Lung (tissue), 12 donors: ENCODE data around the gene SOD1. TPM values are rescaled to one million over a fixed set of nuclear protein-coding genes. Genes with fewer than 3 reads are reported as not detected.

ENCODE experiments used
- ATAC-seq: fragments of 200-7000 bp; cut with Tn5 transposase; one replicate; pipeline ENCODE4 v1.9.1; 2020; ENCODE audit warnings: moderate number of reproducible peaks; ENCODE audit not compliant: insufficient read depth, low FRiP score
- DNase-seq, 3 donors: peaks; one replicate each; pipeline ENCODE4 v3.0.0-alpha.2; 2013 to 2017
- H3K27ac ChIP-seq, 2 donors: one replicate each; pipeline ENCODE4 v1.5.1; 2013; ENCODE audit warnings: mild to moderate bottlenecking in 2 of 2, moderate library complexity in 2 of 2, control low read depth in 1 of 2, inconsistent platforms in 1 of 2, low read depth in 1 of 2, low read length in 1 of 2
- H3K27me3 ChIP-seq, 3 donors: one replicate each; pipeline ENCODE4 v1.5.1; 2013; ENCODE audit warnings: low read length in 2 of 3; ENCODE audit not compliant: control insufficient read depth in 3 of 3, insufficient read depth in 3 of 3
- H3K36me3 ChIP-seq, 4 donors: one replicate each; pipeline ENCODE4 v1.5.1; 2013; ENCODE audit warnings: low read length in 4 of 4, mild to moderate bottlenecking in 1 of 4, moderate library complexity in 1 of 4; ENCODE audit not compliant: control insufficient read depth in 4 of 4, insufficient read depth in 4 of 4
- H3K4me1 ChIP-seq, 5 donors: one replicate each; pipeline ENCODE4 v1.5.1; 2013; ENCODE audit warnings: low read length in 5 of 5, mild to moderate bottlenecking in 2 of 5, moderate library complexity in 1 of 5; ENCODE audit not compliant: control insufficient read depth in 5 of 5, insufficient read depth in 5 of 5
- H3K4me3 ChIP-seq: one replicate; pipeline ENCODE4 v1.5.1; 2013; ENCODE audit warnings: mild to moderate bottlenecking, control low read depth, moderate library complexity
- H3K9ac ChIP-seq, 2 donors: one replicate each; pipeline ENCODE4 v1.5.1; 2013; ENCODE audit warnings: low read length in 2 of 2, control low read depth in 1 of 2; ENCODE audit not compliant: insufficient read depth in 1 of 2
- H3K9me3 ChIP-seq, 4 donors: one replicate each; pipeline ENCODE4 v1.5.1; 2013; ENCODE audit warnings: low read length in 3 of 4, mild to moderate bottlenecking in 1 of 4, moderate library complexity in 1 of 4; ENCODE audit not compliant: control insufficient read depth in 4 of 4, insufficient read depth in 3 of 4
- WGBS, 2 donors: extraction: QIAGEN DNeasy Blood & Tissue Kit; methylation state at CpG; one replicate each; pipeline ENCODE4 v1.1.7; 2013; 5-methylcytosine and 5-hydroxymethylcytosine counted together
- polyA plus RNA-seq, 2 donors: library from polyadenylated mRNA; stranded (reverse); fragments of 200-250 nt; gene quantifications; one replicate each; pipeline ENCODE4 v1.2.1, GENCODE V29; 2013
- total RNA-seq, 2 donors: library from RNA; depleted of rRNA in 1 of 2; stranded (reverse); fragments of >200 nt in 1 of 2; gene quantifications; one replicate each; pipeline ENCODE4 v1.2.1, GENCODE V29; 2014 to 2021
- TF ChIP-seq, protein P1 (sequence below): IDR thresholded peaks from 2 replicates; pipeline ENCODE4 v1.5.1; 2012; ENCODE audit warnings: mild to moderate bottlenecking; ENCODE audit errors: control extremely low read depth, extremely low read depth
- donor health status: control.
- donor health status: control.
- donor health status: Bipolar disorder and iron deficiency.
- donor health status: healthy.
- donor health status: DM: yes; HTN: yes; CAD: no.

Gene SOD1
- total and polyA plus RNA-seq, 4 donors, result 90.3 to 315 (median 169) TPM

DNA sequence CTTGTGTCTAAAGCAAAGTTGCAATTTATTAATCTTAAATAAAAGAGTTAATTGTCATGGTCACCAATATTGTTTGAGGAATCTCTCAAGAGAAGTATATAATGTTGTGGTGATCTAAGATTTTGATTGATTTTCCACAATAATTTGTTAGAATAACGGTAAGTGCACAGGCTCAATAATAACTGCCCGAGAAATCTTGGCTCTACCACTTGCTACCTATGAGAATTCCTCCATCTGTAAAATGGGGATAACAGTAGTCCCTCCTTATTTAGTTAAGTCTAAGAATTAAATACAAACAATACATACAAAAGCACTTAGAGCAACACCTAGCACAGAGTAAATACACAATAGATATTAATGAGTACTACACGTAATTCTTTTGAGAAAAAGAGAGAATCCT is 53.6 kb downstream of the SOD1 start:
- H3K4me1 ChIP-seq, result peaks cover 0 to 26% (median under 1%) of the 10 kb centered on the region in 5 donors
- no peaks in the 10 kb centered on the region for H3K9me3 ChIP-seq
- no peak overlapping the region for H3K4me3 ChIP-seq
- no peaks in the 10 kb centered on the region for H3K36me3 ChIP-seq
- no peak overlapping the region for H3K9ac ChIP-seq
- 50 to 65% methylated on average over 3 of the region's 3 CpGs for WGBS, 2 donors
- TF ChIP-seq, protein P1, sequence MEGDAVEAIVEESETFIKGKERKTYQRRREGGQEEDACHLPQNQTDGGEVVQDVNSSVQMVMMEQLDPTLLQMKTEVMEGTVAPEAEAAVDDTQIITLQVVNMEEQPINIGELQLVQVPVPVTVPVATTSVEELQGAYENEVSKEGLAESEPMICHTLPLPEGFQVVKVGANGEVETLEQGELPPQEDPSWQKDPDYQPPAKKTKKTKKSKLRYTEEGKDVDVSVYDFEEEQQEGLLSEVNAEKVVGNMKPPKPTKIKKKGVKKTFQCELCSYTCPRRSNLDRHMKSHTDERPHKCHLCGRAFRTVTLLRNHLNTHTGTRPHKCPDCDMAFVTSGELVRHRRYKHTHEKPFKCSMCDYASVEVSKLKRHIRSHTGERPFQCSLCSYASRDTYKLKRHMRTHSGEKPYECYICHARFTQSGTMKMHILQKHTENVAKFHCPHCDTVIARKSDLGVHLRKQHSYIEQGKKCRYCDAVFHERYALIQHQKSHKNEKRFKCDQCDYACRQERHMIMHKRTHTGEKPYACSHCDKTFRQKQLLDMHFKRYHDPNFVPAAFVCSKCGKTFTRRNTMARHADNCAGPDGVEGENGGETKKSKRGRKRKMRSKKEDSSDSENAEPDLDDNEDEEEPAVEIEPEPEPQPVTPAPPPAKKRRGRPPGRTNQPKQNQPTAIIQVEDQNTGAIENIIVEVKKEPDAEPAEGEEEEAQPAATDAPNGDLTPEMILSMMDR, result no peak
- DNase-seq, result no peak
- no peak for ATAC-seq
- no peak overlapping the region for H3K27ac ChIP-seq
- H3K27me3 ChIP-seq, result no peaks in the 10 kb centered on the region

DNA sequence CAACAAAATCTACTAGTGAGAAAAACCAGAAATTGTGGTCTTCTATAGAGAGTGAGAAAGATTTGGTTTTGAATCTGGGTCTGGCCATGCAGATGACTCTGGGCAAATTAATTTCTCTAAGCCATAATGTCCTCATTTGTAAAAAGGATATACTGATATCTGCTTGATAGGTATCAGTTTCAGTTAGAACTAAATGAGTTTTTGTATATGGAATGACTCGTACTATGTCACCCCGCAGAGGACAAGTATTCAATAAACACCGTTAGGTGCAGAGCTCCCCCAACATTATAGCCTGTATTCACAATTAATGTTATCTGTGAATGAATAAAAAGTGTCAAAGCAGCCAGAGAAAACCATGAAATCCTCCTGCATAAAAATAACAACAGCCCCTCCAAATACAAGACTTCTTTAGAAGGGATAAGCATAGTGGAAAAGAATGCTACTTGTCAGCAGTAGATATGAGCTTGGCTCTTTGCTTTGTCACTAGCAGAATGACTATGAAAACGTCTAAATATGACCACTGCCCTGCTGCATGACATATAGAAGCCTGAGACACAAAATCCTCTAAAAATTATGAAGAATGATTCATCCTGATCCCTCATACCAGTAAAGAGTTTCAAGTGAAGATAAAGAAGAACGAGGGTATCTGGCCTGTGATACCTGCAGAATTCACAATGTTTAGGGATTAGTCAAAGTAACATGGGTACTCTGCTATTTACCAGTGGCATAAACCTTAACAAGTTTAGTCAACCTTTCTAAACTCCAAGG is 54.7 kb downstream of the SOD1 start:
- WGBS, 2 donors, result 79 to 82% methylated on average over 5 of the region's 5 CpGs
- Histone ChIP-seq H3K9ac (no peak overlapping the region), H3K27ac (peak overlapping the region in 1 of 2 donors; percentile 33), H3K27me3 (no peaks in the 10 kb centered on the region), H3K4me1 (peaks cover 0 to 20% (median 0%) of the 10 kb centered on the region in 5 donors), H3K36me3 (no peaks in the 10 kb centered on the region), H3K9me3 (no peaks in the 10 kb centered on the region), H3K4me3 (no peak overlapping the region)
- ATAC-seq, result no peak
- TF ChIP-seq, protein P1, result no peak
- no peak for DNase-seq

DNA sequence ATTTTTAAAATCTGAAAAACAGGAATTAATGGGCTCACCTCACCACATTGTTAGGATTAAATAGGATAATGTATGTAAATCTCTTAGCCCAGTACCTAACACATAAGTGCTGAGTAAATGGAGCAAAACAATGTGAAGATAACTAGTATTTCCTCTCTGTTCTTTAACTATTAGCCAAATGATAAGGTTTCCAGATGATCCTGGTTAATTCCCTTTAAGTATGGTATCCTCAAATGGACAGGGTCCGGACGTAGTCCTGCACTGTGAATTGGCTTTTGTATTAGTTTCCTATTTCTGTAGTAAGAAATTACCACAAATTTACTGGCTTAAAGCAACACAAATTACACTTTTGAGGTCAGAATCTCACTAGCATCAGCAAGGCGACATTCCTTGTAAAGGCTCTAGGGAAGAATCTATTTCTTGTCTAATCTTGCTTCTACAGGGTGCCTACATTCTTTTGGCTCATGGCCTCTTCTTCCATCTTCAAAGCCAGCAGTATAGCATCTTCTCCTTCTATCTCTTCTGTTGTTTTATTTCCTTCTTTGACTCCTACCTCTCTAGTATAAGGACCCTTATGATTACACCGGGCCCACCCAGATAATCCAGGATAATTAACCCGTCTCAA is 55.4 kb downstream of the SOD1 start:
- WGBS, 2 donors, result 93 to 94% methylated on average over 5 of the region's 5 CpGs
- H3K27ac ChIP-seq, result no peak overlapping the region
- DNase-seq (no peak), ATAC-seq (no peak)
- H3K36me3 ChIP-seq, result no peaks in the 10 kb centered on the region
- TF ChIP-seq, protein P1, result no peak
- no peaks in the 10 kb centered on the region for H3K27me3 ChIP-seq
- H3K9ac ChIP-seq, result no peak overlapping the region
- peaks cover 0 to 21% (median 0%) of the 10 kb centered on the region in 5 donors for H3K4me1 ChIP-seq
- no peak overlapping the region for H3K4me3 ChIP-seq
- no peaks in the 10 kb centered on the region for H3K9me3 ChIP-seq
